GM12878 (cell line): ENCODE data around the gene PITRM1. TPM values are rescaled to one million over a fixed set of nuclear protein-coding genes. Genes with fewer than 3 reads are reported as not detected.

Source experiments
- DPF2 ChIP-seq: fragments of 450-650 bp; IDR thresholded peaks from 2 replicates; pipeline ENCODE4 v1.6.1; 2017; ENCODE audit warnings: mild to moderate bottlenecking
- MTA2 ChIP-seq: fragments of 450-650 bp; IDR thresholded peaks from 2 replicates; pipeline ENCODE4 v1.6.1; 2016; ENCODE audit warnings: low read depth, mild to moderate bottlenecking, moderate library complexity
- RELB ChIP-seq: fragments of 450-650 bp; IDR thresholded peaks from 2 replicates; pipeline ENCODE4 v1.6.1; 2017; ENCODE audit warnings: low read depth, mild to moderate bottlenecking, moderate library complexity
- STAT3 ChIP-seq: IDR thresholded peaks from 2 replicates; pipeline ENCODE4 v1.6.1; 2011; ENCODE audit warnings: low read depth, low read length, improper control_type of control experiment
- ZNF592 ChIP-seq: fragments of 450-650 bp; IDR thresholded peaks from 2 replicates; pipeline ENCODE4 v1.6.1; 2017; ENCODE audit warnings: mild to moderate bottlenecking, moderate library complexity
- polyA plus RNA-seq, 11 experiments: library from polyadenylated mRNA; depleted of rRNA in 4 of 11; unstranded in 6 of 11; stranded (reverse) in 5 of 11; fragments of >200 nt; fragmentation: Nextera tagmentation in 4 of 11; fragmentation: Illumina TruSeq in 1 of 11; extraction: Ambion mirVana in 4 of 11; extraction: Trizol in 1 of 11; gene quantifications; 1 replicate in 1 of 11; 2 replicates in 10 of 11; pipeline versions ENCODE4 v1.2.1 to v1.2.3, GENCODE V29; 2011 to 2016; ENCODE audit warnings: inconsistent platforms in 2 of 11, missing spikeins in 2 of 11, low read depth in 1 of 11
- total RNA-seq, 4 experiments: library from RNA; depleted of rRNA in 3 of 4; stranded (reverse); fragments of >200 nt in 3 of 4; fragmentation: Illumina TruSeq in 1 of 4; extraction: Trizol in 1 of 4; gene quantifications; 2 replicates each; pipeline versions ENCODE4 v1.2.1 to v1.2.3, GENCODE V29; 2013 to 2021
- TF ChIP-seq, protein P1 (sequence below): IDR thresholded peaks from 2 replicates; pipeline ENCODE4 v1.6.1; 2012; ENCODE audit warnings: improper control_type of control experiment, low read depth, low read length; ENCODE audit not compliant: insufficient replicate concordance
- TF ChIP-seq, protein P2 (sequence below): fragments of 450-650 bp; formaldehyde crosslinking; IDR thresholded peaks from 2 replicates; pipeline ENCODE4 v1.4.0; 2022; ENCODE audit warnings: mild to moderate bottlenecking, moderate library complexity
- TF ChIP-seq, protein P3 (sequence below): fragments of 450-650 bp; formaldehyde crosslinking; IDR thresholded peaks from 2 replicates; pipeline ENCODE4 v1.4.0; 2020; ENCODE audit warnings: mild to moderate bottlenecking, moderate library complexity
- TF ChIP-seq, protein P4 (sequence below): IDR thresholded peaks from 2 replicates; pipeline ENCODE4 v1.6.1; 2012; ENCODE audit warnings: low read depth, low read length, improper control_type of control experiment

The PITRM1 gene
- total and polyA plus RNA-seq, 10 of the 15 experiments (the other 5 are each of a cell fraction or from before 2014, with no cell fraction given) = 15.5 to 53.0 (median 45.0) TPM

DNA sequence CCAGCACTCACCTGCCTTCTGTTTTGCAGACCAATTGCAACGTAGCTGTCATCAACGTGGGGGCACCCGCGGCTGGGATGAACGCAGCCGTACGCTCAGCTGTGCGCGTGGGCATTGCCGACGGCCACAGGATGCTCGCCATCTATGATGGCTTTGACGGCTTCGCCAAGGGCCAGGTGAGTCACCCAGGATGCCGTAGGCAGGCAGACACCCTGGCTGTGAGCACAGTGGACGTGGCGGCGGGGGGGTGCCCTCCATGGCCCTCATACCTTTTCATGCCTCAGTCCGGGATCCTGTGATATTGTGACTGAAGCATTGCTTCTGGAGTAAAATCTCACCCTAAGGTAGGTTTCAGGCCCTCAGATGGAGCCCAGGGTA lies 59.2 kb downstream of the PITRM1 start (continued):
- TF ChIP-seq ZNF592 (no peak), DPF2 (no peak), RELB (no peak), MTA2 (no peak), STAT3 (no peak)
- TF ChIP-seq, protein P1, sequence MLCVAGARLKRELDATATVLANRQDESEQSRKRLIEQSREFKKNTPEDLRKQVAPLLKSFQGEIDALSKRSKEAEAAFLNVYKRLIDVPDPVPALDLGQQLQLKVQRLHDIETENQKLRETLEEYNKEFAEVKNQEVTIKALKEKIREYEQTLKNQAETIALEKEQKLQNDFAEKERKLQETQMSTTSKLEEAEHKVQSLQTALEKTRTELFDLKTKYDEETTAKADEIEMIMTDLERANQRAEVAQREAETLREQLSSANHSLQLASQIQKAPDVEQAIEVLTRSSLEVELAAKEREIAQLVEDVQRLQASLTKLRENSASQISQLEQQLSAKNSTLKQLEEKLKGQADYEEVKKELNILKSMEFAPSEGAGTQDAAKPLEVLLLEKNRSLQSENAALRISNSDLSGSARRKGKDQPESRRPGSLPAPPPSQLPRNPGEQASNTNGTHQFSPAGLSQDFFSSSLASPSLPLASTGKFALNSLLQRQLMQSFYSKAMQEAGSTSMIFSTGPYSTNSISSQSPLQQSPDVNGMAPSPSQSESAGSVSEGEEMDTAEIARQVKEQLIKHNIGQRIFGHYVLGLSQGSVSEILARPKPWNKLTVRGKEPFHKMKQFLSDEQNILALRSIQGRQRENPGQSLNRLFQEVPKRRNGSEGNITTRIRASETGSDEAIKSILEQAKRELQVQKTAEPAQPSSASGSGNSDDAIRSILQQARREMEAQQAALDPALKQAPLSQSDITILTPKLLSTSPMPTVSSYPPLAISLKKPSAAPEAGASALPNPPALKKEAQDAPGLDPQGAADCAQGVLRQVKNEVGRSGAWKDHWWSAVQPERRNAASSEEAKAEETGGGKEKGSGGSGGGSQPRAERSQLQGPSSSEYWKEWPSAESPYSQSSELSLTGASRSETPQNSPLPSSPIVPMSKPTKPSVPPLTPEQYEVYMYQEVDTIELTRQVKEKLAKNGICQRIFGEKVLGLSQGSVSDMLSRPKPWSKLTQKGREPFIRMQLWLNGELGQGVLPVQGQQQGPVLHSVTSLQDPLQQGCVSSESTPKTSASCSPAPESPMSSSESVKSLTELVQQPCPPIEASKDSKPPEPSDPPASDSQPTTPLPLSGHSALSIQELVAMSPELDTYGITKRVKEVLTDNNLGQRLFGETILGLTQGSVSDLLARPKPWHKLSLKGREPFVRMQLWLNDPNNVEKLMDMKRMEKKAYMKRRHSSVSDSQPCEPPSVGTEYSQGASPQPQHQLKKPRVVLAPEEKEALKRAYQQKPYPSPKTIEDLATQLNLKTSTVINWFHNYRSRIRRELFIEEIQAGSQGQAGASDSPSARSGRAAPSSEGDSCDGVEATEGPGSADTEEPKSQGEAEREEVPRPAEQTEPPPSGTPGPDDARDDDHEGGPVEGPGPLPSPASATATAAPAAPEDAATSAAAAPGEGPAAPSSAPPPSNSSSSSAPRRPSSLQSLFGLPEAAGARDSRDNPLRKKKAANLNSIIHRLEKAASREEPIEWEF = no peak
- TF ChIP-seq, protein P2, sequence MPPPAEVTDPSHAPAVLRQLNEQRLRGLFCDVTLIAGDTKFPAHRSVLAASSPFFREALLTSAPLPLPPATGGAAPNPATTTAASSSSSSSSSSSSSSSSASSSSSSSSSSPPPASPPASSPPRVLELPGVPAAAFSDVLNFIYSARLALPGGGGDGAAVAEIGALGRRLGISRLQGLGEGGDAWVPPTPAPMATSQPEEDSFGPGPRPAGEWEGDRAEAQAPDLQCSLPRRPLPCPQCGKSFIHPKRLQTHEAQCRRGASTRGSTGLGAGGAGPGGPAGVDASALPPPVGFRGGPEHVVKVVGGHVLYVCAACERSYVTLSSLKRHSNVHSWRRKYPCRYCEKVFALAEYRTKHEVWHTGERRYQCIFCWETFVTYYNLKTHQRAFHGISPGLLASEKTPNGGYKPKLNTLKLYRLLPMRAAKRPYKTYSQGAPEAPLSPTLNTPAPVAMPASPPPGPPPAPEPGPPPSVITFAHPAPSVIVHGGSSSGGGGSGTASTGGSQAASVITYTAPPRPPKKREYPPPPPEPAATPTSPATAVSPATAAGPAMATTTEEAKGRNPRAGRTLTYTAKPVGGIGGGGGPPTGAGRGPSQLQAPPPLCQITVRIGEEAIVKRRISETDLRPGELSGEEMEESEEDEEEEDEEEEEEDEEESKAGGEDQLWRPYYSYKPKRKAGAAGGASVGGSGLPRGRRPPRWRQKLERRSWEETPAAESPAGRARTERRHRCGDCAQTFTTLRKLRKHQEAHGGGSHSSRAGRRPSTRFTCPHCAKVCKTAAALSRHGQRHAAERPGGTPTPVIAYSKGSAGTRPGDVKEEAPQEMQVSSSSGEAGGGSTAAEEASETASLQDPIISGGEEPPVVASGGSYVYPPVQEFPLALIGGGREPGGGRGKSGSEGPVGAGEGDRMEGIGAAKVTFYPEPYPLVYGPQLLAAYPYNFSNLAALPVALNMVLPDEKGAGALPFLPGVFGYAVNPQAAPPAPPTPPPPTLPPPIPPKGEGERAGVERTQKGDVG (CRISPR knock-in tag) = no peak
- TF ChIP-seq, protein P3, sequence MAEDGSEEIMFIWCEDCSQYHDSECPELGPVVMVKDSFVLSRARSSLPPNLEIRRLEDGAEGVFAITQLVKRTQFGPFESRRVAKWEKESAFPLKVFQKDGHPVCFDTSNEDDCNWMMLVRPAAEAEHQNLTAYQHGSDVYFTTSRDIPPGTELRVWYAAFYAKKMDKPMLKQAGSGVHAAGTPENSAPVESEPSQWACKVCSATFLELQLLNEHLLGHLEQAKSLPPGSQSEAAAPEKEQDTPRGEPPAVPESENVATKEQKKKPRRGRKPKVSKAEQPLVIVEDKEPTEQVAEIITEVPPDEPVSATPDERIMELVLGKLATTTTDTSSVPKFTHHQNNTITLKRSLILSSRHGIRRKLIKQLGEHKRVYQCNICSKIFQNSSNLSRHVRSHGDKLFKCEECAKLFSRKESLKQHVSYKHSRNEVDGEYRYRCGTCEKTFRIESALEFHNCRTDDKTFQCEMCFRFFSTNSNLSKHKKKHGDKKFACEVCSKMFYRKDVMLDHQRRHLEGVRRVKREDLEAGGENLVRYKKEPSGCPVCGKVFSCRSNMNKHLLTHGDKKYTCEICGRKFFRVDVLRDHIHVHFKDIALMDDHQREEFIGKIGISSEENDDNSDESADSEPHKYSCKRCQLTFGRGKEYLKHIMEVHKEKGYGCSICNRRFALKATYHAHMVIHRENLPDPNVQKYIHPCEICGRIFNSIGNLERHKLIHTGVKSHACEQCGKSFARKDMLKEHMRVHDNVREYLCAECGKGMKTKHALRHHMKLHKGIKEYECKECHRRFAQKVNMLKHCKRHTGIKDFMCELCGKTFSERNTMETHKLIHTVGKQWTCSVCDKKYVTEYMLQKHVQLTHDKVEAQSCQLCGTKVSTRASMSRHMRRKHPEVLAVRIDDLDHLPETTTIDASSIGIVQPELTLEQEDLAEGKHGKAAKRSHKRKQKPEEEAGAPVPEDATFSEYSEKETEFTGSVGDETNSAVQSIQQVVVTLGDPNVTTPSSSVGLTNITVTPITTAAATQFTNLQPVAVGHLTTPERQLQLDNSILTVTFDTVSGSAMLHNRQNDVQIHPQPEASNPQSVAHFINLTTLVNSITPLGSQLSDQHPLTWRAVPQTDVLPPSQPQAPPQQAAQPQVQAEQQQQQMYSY (CRISPR knock-in tag) = no peak
- TF ChIP-seq, protein P4, sequence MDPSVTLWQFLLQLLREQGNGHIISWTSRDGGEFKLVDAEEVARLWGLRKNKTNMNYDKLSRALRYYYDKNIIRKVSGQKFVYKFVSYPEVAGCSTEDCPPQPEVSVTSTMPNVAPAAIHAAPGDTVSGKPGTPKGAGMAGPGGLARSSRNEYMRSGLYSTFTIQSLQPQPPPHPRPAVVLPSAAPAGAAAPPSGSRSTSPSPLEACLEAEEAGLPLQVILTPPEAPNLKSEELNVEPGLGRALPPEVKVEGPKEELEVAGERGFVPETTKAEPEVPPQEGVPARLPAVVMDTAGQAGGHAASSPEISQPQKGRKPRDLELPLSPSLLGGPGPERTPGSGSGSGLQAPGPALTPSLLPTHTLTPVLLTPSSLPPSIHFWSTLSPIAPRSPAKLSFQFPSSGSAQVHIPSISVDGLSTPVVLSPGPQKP = no peak
